Gastroesophageal sphincter (tissue), 4 donors: ENCODE measurements around the gene ZBTB42. TPM values are rescaled to one million over a fixed set of nuclear protein-coding genes. Genes with fewer than 3 reads are reported as not detected.

Source experiments
- ATAC-seq: fragments of 150-250 bp; one replicate; pipeline ENCODE4 v1.9.1; 2016; ENCODE audit warnings: mild to moderate bottlenecking, moderate library complexity
- H3K27ac ChIP-seq, 4 donors: fragments of 200-600 bp; sonication (generic) in 3 of 4; 1 replicate in 3 of 4; 2 replicates in 1 of 4; pipeline ENCODE4 v1.5.1; 2016 to 2019
- H3K27me3 ChIP-seq: fragments of 200-600 bp; sonication (generic); one replicate; pipeline ENCODE4 v1.5.1; 2019
- H3K36me3 ChIP-seq, 2 donors: fragments of 200-600 bp; sonication (generic); one replicate each; pipeline ENCODE4 v1.5.1; 2019; ENCODE audit warnings: control low read depth in 1 of 2
- H3K4me1 ChIP-seq, 3 donors: fragments of 200-600 bp; sonication (generic); 1 replicate in 2 of 3; 2 replicates in 1 of 3; pipeline ENCODE4 v1.5.1; 2016 to 2019; ENCODE audit warnings: control low read depth in 2 of 3
- H3K4me3 ChIP-seq, 2 donors: fragments of 200-600 bp; sonication (generic); one replicate each; pipeline ENCODE4 v1.5.1; 2019; ENCODE audit warnings: mild to moderate bottlenecking in 1 of 2, moderate library complexity in 1 of 2
- H3K9me3 ChIP-seq, 3 donors: fragments of 200-600 bp; sonication (generic); one replicate each; pipeline ENCODE4 v1.5.1; 2017 to 2019; ENCODE audit warnings: control low read depth in 2 of 3
- EP300 ChIP-seq: sonication (generic); formaldehyde crosslinking; IDR thresholded peaks from one replicate; pipeline ENCODE4 v1.6.1; 2017; ENCODE audit warnings: antibody characterized with exemption, mild to moderate bottlenecking
- POLR2A ChIP-seq, 2 donors: fragments of 450-650 bp; IDR thresholded peaks; one replicate each; pipeline ENCODE4 v1.6.1; 2017; ENCODE audit warnings: antibody characterized with exemption in 2 of 2, mild to moderate bottlenecking in 2 of 2, moderate library complexity in 1 of 2
- POLR2AphosphoS5 ChIP-seq: sonication (generic); formaldehyde crosslinking; IDR thresholded peaks from one replicate; pipeline ENCODE4 v1.6.1; 2017; ENCODE audit warnings: antibody characterized with exemption
- WGBS, 2 donors: methylation state at CpG; one replicate each; pipeline ENCODE4 v1.1.5; 2018; ENCODE audit warnings: low coverage in 1 of 2; 5-methylcytosine and 5-hydroxymethylcytosine counted together
- total RNA-seq, 4 donors: library from RNA; depleted of rRNA; stranded (reverse); fragments of >200 nt; gene quantifications; one replicate each; pipeline ENCODE4 v1.1.0, GENCODE V29; 2016
- TF ChIP-seq, protein P1 (sequence below), 4 experiments: fragments of 200-600 bp in 2 of 4; fragments of 450-650 bp in 2 of 4; sonication (generic) in 1 of 4; IDR thresholded peaks; one replicate each; pipeline ENCODE4 v1.5.1; 2017 to 2019; ENCODE audit warnings: antibody characterized with exemption in 4 of 4, mild to moderate bottlenecking in 2 of 4, moderate library complexity in 2 of 4

Gene ZBTB42
- total RNA-seq, 4 donors from 2014 or later: 2.0 to 4.8 (median 3.2) TPM

DNA sequence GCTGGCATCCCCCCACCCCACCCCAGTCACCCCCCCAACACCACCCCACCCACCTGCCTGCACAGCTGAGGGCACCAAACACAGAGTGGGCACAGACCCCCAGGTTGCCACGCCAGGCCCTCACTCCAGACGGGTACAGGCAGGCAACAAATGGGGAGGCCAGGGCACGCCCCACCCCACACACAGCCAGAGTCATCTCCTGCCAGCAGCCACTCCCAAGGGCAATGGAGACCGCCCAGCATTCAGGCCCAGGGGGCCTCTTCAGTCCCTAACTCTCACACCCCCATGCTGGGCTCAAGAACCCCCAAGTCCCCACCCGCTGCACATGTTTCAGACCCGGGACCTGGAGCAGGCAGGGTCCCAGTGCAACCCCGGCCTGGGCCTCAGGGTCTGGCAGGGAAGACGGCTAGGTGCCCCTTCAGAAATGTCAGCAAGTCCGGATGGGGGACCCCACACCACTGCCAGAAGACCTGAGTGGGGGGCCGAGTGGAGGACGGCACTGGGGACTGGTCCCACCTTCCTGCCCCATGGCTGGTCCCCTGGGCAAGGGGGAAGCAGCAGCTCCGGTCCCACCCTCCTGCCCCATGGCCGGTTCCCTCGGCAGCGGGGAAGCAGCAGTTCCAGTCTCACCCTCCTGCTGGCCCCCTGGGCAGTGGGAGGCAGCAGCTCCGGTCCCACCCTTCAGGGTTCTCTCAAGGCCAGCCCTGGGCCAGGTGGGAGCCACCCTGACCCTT lies 17.2 kb upstream of the ZBTB42 start:
- WGBS, 2 donors: no CpG with 5 or more reads among the region's 16 CpGs
- Histone ChIP-seq H3K4me3 (no peak overlapping the region), H3K27ac (peak overlapping the region in 2 of 4 donors; percentile 43 to 46), H3K27me3 (no peaks in the 10 kb centered on the region), H3K36me3 (peaks cover 0 to 59% of the 10 kb centered on the region in 2 donors), H3K9me3 (no peaks in the 10 kb centered on the region), H3K4me1 (peaks cover 0 to 82% (median 25%) of the 10 kb centered on the region in 3 donors)
- TF ChIP-seq POLR2A (IDR thresholded peaks at IDR 0.05): no peak
- TF ChIP-seq, protein P1, sequence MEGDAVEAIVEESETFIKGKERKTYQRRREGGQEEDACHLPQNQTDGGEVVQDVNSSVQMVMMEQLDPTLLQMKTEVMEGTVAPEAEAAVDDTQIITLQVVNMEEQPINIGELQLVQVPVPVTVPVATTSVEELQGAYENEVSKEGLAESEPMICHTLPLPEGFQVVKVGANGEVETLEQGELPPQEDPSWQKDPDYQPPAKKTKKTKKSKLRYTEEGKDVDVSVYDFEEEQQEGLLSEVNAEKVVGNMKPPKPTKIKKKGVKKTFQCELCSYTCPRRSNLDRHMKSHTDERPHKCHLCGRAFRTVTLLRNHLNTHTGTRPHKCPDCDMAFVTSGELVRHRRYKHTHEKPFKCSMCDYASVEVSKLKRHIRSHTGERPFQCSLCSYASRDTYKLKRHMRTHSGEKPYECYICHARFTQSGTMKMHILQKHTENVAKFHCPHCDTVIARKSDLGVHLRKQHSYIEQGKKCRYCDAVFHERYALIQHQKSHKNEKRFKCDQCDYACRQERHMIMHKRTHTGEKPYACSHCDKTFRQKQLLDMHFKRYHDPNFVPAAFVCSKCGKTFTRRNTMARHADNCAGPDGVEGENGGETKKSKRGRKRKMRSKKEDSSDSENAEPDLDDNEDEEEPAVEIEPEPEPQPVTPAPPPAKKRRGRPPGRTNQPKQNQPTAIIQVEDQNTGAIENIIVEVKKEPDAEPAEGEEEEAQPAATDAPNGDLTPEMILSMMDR (IDR thresholded peaks at IDR 0.05): no peak
- no peak for TF ChIP-seq EP300
- TF ChIP-seq POLR2AphosphoS5: no peak
- no peak for ATAC-seq

- no peak overlapping the region for H3K4me3 ChIP-seq
- no CpG with 5 or more reads among the region's 9 CpGs for WGBS, 2 donors
- no peaks in the 10 kb centered on the region for H3K9me3 ChIP-seq
- ATAC-seq: no peak
- TF ChIP-seq POLR2A (IDR thresholded peaks at IDR 0.05): no peak
- TF ChIP-seq, protein P1 (IDR thresholded peaks at IDR 0.05): no peak
- TF ChIP-seq EP300: no peak
- TF ChIP-seq POLR2AphosphoS5: no peak
- H3K36me3 ChIP-seq: peaks cover 0 to 59% of the 10 kb centered on the region in 2 donors
- peaks cover 0 to 88% (median 25%) of the 10 kb centered on the region in 3 donors for H3K4me1 ChIP-seq
- no peaks in the 10 kb centered on the region for H3K27me3 ChIP-seq
- peak overlapping the region in 2 of 4 donors; percentile 43 to 46 for H3K27ac ChIP-seq
Observed at GRCh38 chr14:104784218-104784568, 16.7 kb upstream of the ZBTB42 start.

DNA sequence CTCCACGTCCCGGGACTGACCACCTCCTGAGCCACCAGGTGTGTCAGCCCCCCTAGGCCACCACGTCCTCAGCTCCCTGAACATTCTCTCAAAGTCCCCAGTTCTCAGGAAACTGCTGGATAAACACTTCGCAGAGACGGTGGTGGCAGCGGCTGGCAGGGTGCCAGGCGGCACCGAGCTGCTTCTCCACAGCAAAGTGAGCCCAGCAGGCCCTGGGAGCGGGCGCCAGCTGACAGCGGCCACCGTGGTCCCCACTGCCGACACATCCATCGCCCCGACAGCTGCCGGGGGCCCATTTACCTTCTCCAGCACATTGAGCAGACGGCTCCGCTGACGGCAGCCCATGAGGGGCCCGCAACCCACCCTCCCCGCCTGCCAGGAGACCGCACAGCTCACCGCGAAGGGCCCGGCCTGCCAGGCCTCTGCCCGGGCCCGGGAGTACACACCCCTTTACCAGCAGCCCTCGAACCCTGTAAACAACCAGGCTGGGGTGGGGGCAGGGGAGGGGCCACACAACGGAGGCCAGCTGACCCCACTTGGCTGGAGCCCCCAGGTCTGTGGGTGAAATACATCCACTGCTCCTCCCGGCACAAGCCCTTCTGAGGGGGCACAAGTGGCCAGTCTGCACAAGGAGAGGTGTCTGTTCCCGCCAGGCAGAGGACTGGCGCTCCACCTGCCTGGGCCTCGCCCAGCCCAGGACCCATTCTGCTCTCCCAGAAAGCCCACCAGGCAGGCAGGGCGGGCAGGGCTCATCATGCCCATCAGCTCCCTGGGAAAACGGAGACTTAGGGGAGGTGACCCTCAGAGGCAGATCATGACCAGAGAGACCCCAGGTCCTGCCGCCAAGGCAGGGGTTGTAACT lies 15.8 kb upstream of the ZBTB42 start:
- no peak for ATAC-seq
- peak overlapping the region in 3 of 4 donors; percentile 24 to 46 (median 43) for H3K27ac ChIP-seq
- WGBS, 2 donors: 100% methylated on average over 1 of the region's 36 CpGs; no CpG with 5 or more reads in 1 of the 2 donors
- H3K36me3 ChIP-seq: peaks cover 0 to 59% of the 10 kb centered on the region in 2 donors
- no peaks in the 10 kb centered on the region for H3K9me3 ChIP-seq
- H3K4me3 ChIP-seq: no peak overlapping the region
- H3K4me1 ChIP-seq: peaks cover 0 to 97% (median 25%) of the 10 kb centered on the region in 3 donors
- TF ChIP-seq POLR2AphosphoS5 (peak; percentile 22), EP300 (no peak)
- TF ChIP-seq, protein P1 (IDR thresholded peaks at IDR 0.05): no peak
- no peaks in the 10 kb centered on the region for H3K27me3 ChIP-seq

DNA sequence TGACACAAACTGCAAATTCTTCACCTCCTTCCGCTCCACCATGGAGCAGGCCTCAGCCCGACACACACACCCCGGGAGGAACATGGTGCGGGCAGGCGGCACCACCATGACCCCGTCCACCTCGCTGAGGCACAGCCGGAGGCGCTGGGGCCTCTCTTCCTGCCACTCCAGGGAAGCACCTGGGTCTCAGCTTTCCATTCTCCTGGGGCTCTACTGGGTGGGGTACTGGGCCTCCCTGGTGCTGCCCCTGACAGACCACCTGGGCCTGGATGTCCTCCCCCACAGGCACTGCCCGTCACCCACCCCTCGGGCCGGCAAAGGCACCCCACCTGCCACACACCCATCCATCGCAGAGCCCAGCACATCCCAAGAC lies 15.2 kb upstream of the ZBTB42 start:
- no peak for ATAC-seq
- H3K4me1 ChIP-seq: peaks cover 0 to 99% (median 25%) of the 10 kb centered on the region in 3 donors
- TF ChIP-seq, protein P1 (IDR thresholded peaks at IDR 0.05): no peak
- no peak for TF ChIP-seq EP300
- no peak for TF ChIP-seq POLR2AphosphoS5
- no peak for TF ChIP-seq POLR2A (IDR thresholded peaks at IDR 0.05)
- no peaks in the 10 kb centered on the region for H3K27me3 ChIP-seq
- WGBS, 2 donors: 86% methylated on average over 8 of the region's 13 CpGs; no CpG with 5 or more reads in 1 of the 2 donors
- no peak overlapping the region for H3K4me3 ChIP-seq
- H3K36me3 ChIP-seq: peaks cover 0 to 59% of the 10 kb centered on the region in 2 donors
- no peaks in the 10 kb centered on the region for H3K9me3 ChIP-seq
- no peak overlapping the region for H3K27ac ChIP-seq
